ENCODE results near the gene PEX14.

- TF ChIP-seq EZH2phosphoT487 (IDR thresholded peaks at IDR 0.05; ENCODE audit: low read depth) (no peak), CTCF (IDR thresholded peaks at IDR 0.05; ENCODE audit: low read depth, low read length) (no peak)
Measured at GRCh38 chr1:10549904-10550664, 75.3 kb downstream of the PEX14 start.

All from OCI-LY3 (cell line).